Adipocyte (in vitro differentiated cells): Measurements from ENCODE around the gene ALDH1B1.

Source experiments
- DNase-seq: peaks from one replicate; pipeline ENCODE4 v3.0.0-alpha.2; 2015; ENCODE audit warnings: low read depth
- H3K27me3 ChIP-seq: replicated peaks from 2 replicates; pipeline ENCODE4 v1.7.0; 2013; ENCODE audit warnings: mild to moderate bottlenecking, low read length, moderate library complexity; ENCODE audit not compliant: control insufficient read depth, insufficient read depth
- H3K36me3 ChIP-seq: 2 replicates; pipeline ENCODE4 v1.7.0; 2013; ENCODE audit warnings: low read length, mild to moderate bottlenecking, moderate library complexity; ENCODE audit not compliant: control insufficient read depth, insufficient read depth, severe bottlenecking
- H3K4me1 ChIP-seq: 2 replicates; pipeline ENCODE4 v1.7.0; 2013; ENCODE audit warnings: mild to moderate bottlenecking, low read length, moderate library complexity; ENCODE audit not compliant: control insufficient read depth, insufficient read depth
- H3K4me3 ChIP-seq: 2 replicates; pipeline ENCODE4 v1.7.0; 2013; ENCODE audit warnings: mild to moderate bottlenecking, low read length, moderate library complexity
- H3K9ac ChIP-seq: 2 replicates; pipeline ENCODE4 v1.7.0; 2013; ENCODE audit warnings: mild to moderate bottlenecking, low read length, moderate library complexity
- H3K9me3 ChIP-seq: 2 replicates; pipeline ENCODE4 v1.7.0; 2013; ENCODE audit warnings: mild to moderate bottlenecking, low read length, moderate library complexity; ENCODE audit not compliant: control insufficient read depth

The ALDH1B1 gene

GRCh38 chr9:38445154-38446043 is 52.9 kb downstream of the ALDH1B1 start:
- H3K4me1 ChIP-seq: peaks cover 13% of the 10 kb centered on the region
- H3K9ac ChIP-seq: no peak overlapping the region
- H3K4me3 ChIP-seq: no peak overlapping the region
- H3K9me3 ChIP-seq: peaks cover 1% of the 10 kb centered on the region
- DNase-seq: no peak
- peaks cover 20% of the 10 kb centered on the region for H3K27me3 ChIP-seq
- no peaks in the 10 kb centered on the region for H3K36me3 ChIP-seq

GRCh38 chr9:38447703-38448102 is 55.2 kb downstream of the ALDH1B1 start:
- Histone ChIP-seq H3K4me1 (peaks cover 13% of the 10 kb centered on the region), H3K9ac (no peak overlapping the region), H3K9me3 (peaks cover 9% of the 10 kb centered on the region), H3K27me3 (peaks cover 5% of the 10 kb centered on the region), H3K4me3 (no peak overlapping the region), H3K36me3 (no peaks in the 10 kb centered on the region)
- DNase-seq: no peak
